Stimulated activated memory B cell treated with anti-CD40 and anti-IgM and Interleukin-4, amounts not matched to agents 10 μg/mL and 1 μg/mL and 100 μg/mL, for 72 hours (primary cell): ENCODE results near the gene SCN5A.

Experiments
- ATAC-seq: fragments of 150-1000 bp; cut with Tn5 transposase; 2 replicates; pipeline ENCODE4 v1.10.0; 2021
- H3K27ac Mint-ChIP-seq: one replicate; pipeline ENCODE4 v1.8.0; 2022; ENCODE audit warnings: mild to moderate bottlenecking, mixed read lengths
- H3K27me3 Mint-ChIP-seq: one replicate; pipeline ENCODE4 v1.8.0; 2022; ENCODE audit warnings: mixed read lengths
- H3K36me3 Mint-ChIP-seq: one replicate; pipeline ENCODE4 v1.8.0; 2022; ENCODE audit warnings: mixed read lengths
- H3K4me1 Mint-ChIP-seq: one replicate; pipeline ENCODE4 v1.8.0; 2022; ENCODE audit warnings: mixed read lengths
- H3K4me3 Mint-ChIP-seq: one replicate; pipeline ENCODE4 v1.8.0; 2022; ENCODE audit warnings: mild to moderate bottlenecking, moderate library complexity, mixed read lengths
- H3K9me3 Mint-ChIP-seq: one replicate; pipeline ENCODE4 v1.8.0; 2022; ENCODE audit warnings: mixed read lengths

SCN5A gene

GRCh38 chr3:38604246-38604645 lies 45.2 kb downstream of the SCN5A start:
- Mint-ChIP-seq H3K27ac (no peak overlapping the region), H3K4me1 (no peaks in the 10 kb centered on the region), H3K9me3 (no peaks in the 10 kb centered on the region), H3K4me3 (no peak overlapping the region), H3K27me3 (no peaks in the 10 kb centered on the region), H3K36me3 (no peaks in the 10 kb centered on the region)
- ATAC-seq = no peak

GRCh38 chr3:38603731-38604131 lies 45.8 kb downstream of the SCN5A start:
- H3K4me1 Mint-ChIP-seq = no peaks in the 10 kb centered on the region
- no peak overlapping the region for H3K4me3 Mint-ChIP-seq
- H3K27me3 Mint-ChIP-seq = peaks cover 2% of the 10 kb centered on the region
- no peak overlapping the region for H3K27ac Mint-ChIP-seq
- H3K9me3 Mint-ChIP-seq = no peaks in the 10 kb centered on the region
- no peak for ATAC-seq
- no peaks in the 10 kb centered on the region for H3K36me3 Mint-ChIP-seq

- Mint-ChIP-seq H3K4me3 (no peak overlapping the region), H3K36me3 (no peaks in the 10 kb centered on the region), H3K4me1 (no peaks in the 10 kb centered on the region), H3K9me3 (no peaks in the 10 kb centered on the region), H3K27ac (no peak overlapping the region), H3K27me3 (peaks cover 12% of the 10 kb centered on the region)
- ATAC-seq = no peak
Measured at GRCh38 chr3:38602576-38603250, 46.8 kb downstream of the SCN5A start.

GRCh38 chr3:38601956-38602550 lies 47.4 kb downstream of the SCN5A start:
- Mint-ChIP-seq H3K4me1 (no peaks in the 10 kb centered on the region), H3K4me3 (no peak overlapping the region), H3K9me3 (no peaks in the 10 kb centered on the region), H3K27me3 (peaks cover 18% of the 10 kb centered on the region), H3K27ac (no peak overlapping the region), H3K36me3 (no peaks in the 10 kb centered on the region)
- no peak for ATAC-seq

- no peaks in the 10 kb centered on the region for H3K9me3 Mint-ChIP-seq
- H3K36me3 Mint-ChIP-seq = no peaks in the 10 kb centered on the region
- no peak for ATAC-seq
- H3K27me3 Mint-ChIP-seq = peaks cover 25% of the 10 kb centered on the region
- no peak overlapping the region for H3K4me3 Mint-ChIP-seq
- H3K27ac Mint-ChIP-seq = no peak overlapping the region
- H3K4me1 Mint-ChIP-seq = no peaks in the 10 kb centered on the region
Measured at GRCh38 chr3:38600551-38600950, 48.9 kb downstream of the SCN5A start.

GRCh38 chr3:38599886-38600285 lies 49.6 kb downstream of the SCN5A start:
- no peak for ATAC-seq
- Mint-ChIP-seq H3K36me3 (no peaks in the 10 kb centered on the region), H3K27ac (no peak overlapping the region), H3K4me3 (no peak overlapping the region), H3K27me3 (peaks cover 25% of the 10 kb centered on the region), H3K4me1 (no peaks in the 10 kb centered on the region), H3K9me3 (no peaks in the 10 kb centered on the region)

- ATAC-seq = peak; percentile 34
- Mint-ChIP-seq H3K4me1 (no peaks in the 10 kb centered on the region), H3K9me3 (no peaks in the 10 kb centered on the region), H3K36me3 (no peaks in the 10 kb centered on the region), H3K27me3 (peaks cover 25% of the 10 kb centered on the region), H3K27ac (no peak overlapping the region), H3K4me3 (no peak overlapping the region)
Measured at GRCh38 chr3:38598791-38599190, 50.7 kb downstream of the SCN5A start.

GRCh38 chr3:38597502-38598060 lies 51.9 kb downstream of the SCN5A start:
- no peak for ATAC-seq
- H3K4me3 Mint-ChIP-seq = no peak overlapping the region
- no peak overlapping the region for H3K27ac Mint-ChIP-seq
- no peaks in the 10 kb centered on the region for H3K9me3 Mint-ChIP-seq
- peaks cover 25% of the 10 kb centered on the region for H3K27me3 Mint-ChIP-seq
- H3K4me1 Mint-ChIP-seq = no peaks in the 10 kb centered on the region
- no peaks in the 10 kb centered on the region for H3K36me3 Mint-ChIP-seq

GRCh38 chr3:38595393-38595792 lies 54.1 kb downstream of the SCN5A start:
- H3K4me1 Mint-ChIP-seq = no peaks in the 10 kb centered on the region

GRCh38 chr3:38590521-38590920 lies 59.0 kb downstream of the SCN5A start:
- Mint-ChIP-seq H3K4me1 (no peaks in the 10 kb centered on the region), H3K4me3 (no peak overlapping the region), H3K36me3 (no peaks in the 10 kb centered on the region), H3K27ac (no peak overlapping the region), H3K27me3 (peaks cover 10% of the 10 kb centered on the region), H3K9me3 (no peaks in the 10 kb centered on the region)
- no peak for ATAC-seq

More at GRCh38 chr3:38595393-38595792, 54.1 kb downstream of the SCN5A start:
- no peak overlapping the region for H3K4me3 Mint-ChIP-seq
- ATAC-seq = no peak
- H3K36me3 Mint-ChIP-seq = no peaks in the 10 kb centered on the region
- H3K9me3 Mint-ChIP-seq = no peaks in the 10 kb centered on the region
- H3K27ac Mint-ChIP-seq = no peak overlapping the region
- peaks cover 25% of the 10 kb centered on the region for H3K27me3 Mint-ChIP-seq

- ATAC-seq = peak; percentile 42
- Mint-ChIP-seq H3K4me3 (no peak overlapping the region), H3K36me3 (no peaks in the 10 kb centered on the region), H3K27ac (no peak overlapping the region), H3K9me3 (no peaks in the 10 kb centered on the region), H3K4me1 (no peaks in the 10 kb centered on the region), H3K27me3 (peaks cover 10% of the 10 kb centered on the region)
Measured at GRCh38 chr3:38588995-38589937, 60.2 kb downstream of the SCN5A start.

GRCh38 chr3:38588371-38588971 lies 61.0 kb downstream of the SCN5A start:
- Mint-ChIP-seq H3K27ac (no peak overlapping the region), H3K4me1 (no peaks in the 10 kb centered on the region), H3K27me3 (peaks cover 10% of the 10 kb centered on the region), H3K9me3 (no peaks in the 10 kb centered on the region), H3K4me3 (no peak overlapping the region), H3K36me3 (no peaks in the 10 kb centered on the region)
- ATAC-seq = peak; percentile 42

- Mint-ChIP-seq H3K4me1 (no peaks in the 10 kb centered on the region), H3K9me3 (no peaks in the 10 kb centered on the region), H3K27me3 (peaks cover 10% of the 10 kb centered on the region), H3K4me3 (no peak overlapping the region), H3K27ac (no peak overlapping the region), H3K36me3 (no peaks in the 10 kb centered on the region)
- no peak for ATAC-seq
Measured at GRCh38 chr3:38587548-38588131, 61.8 kb downstream of the SCN5A start.

GRCh38 chr3:38586546-38587520 lies 62.7 kb downstream of the SCN5A start:
- no peak for ATAC-seq
- Mint-ChIP-seq H3K9me3 (no peaks in the 10 kb centered on the region), H3K4me3 (no peak overlapping the region), H3K27me3 (peaks cover 10% of the 10 kb centered on the region), H3K27ac (no peak overlapping the region), H3K36me3 (no peaks in the 10 kb centered on the region), H3K4me1 (no peaks in the 10 kb centered on the region)
